Parathyroid adenoma (tissue), 2 donors: ENCODE measurements around the gene ITSN1.

Experiments used
- H2AFZ ChIP-seq: fragments of 300-600 bp; sonication (generic); one replicate; pipeline ENCODE4 v1.7.0; 2017; ENCODE audit warnings: antibody characterized with exemption, mild to moderate bottlenecking
- H3K27ac ChIP-seq: fragments of 300-600 bp; sonication (generic); one replicate; pipeline ENCODE4 v1.7.0; 2017
- H3K27me3 ChIP-seq: fragments of 300-600 bp; sonication (generic); one replicate; pipeline ENCODE4 v1.7.0; 2017; ENCODE audit warnings: low read length; ENCODE audit not compliant: control insufficient read depth, insufficient read depth
- H3K36me3 ChIP-seq: fragments of 300-600 bp; sonication (generic); one replicate; pipeline ENCODE4 v1.7.0; 2017; ENCODE audit warnings: low read length; ENCODE audit not compliant: control insufficient read depth, insufficient read depth
- H3K4me1 ChIP-seq: fragments of 300-600 bp; sonication (generic); one replicate; pipeline ENCODE4 v1.7.0; 2017; ENCODE audit warnings: control low read depth
- H3K4me2 ChIP-seq: fragments of 300-600 bp; sonication (generic); one replicate; pipeline ENCODE4 v1.7.0; 2017; ENCODE audit warnings: low read length
- H3K4me3 ChIP-seq: fragments of 300-600 bp; sonication (generic); one replicate; pipeline ENCODE4 v1.7.0; 2017; ENCODE audit warnings: low read depth, low read length
- H3K79me2 ChIP-seq: fragments of 300-600 bp; sonication (generic); one replicate; pipeline ENCODE4 v1.7.0; 2017; ENCODE audit warnings: control low read depth
- H3K9ac ChIP-seq: fragments of 300-600 bp; sonication (generic); one replicate; pipeline ENCODE4 v1.7.0; 2017; ENCODE audit warnings: mild to moderate bottlenecking
- H3K9me3 ChIP-seq: fragments of 300-600 bp; sonication (generic); one replicate; pipeline ENCODE4 v1.7.0; 2017; ENCODE audit warnings: low read length; ENCODE audit not compliant: control insufficient read depth
- TF ChIP-seq, protein P1 (sequence below): fragments of 300-600 bp; sonication (generic); IDR thresholded peaks from one replicate; pipeline ENCODE4 v1.7.0; 2017; ENCODE audit warnings: antibody characterized with exemption, mild to moderate bottlenecking
- donor health status: primary hyperparathyroidism.

Gene ITSN1

DNA sequence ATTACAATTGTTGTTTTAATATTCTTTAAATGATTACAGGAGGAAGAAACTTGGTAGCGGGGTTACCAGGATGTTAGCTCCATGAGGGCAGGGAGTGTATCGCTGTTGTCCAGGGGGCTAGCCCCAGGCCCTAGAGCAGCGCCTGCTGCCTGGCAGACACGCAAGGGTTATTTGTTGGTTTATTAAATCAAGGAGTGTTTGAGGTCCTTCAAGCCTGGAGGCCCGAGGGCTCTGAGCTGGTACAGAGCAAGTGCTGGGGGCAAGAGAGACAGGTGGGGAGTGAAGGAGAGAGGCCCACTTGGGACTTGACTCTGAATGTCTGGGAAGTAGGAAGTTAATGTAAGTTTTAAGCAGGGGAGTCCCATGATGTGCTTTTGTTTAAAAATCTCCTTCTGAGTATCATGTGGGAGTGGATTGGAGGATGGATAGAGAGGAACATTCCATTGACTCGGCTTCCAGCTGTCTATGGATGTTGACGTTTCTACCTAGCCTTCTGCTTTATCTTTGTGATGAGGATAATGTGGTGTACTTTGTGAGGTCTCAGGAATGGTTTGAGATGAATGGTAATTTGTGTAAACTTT lies 8.7 kb downstream of the ITSN1 start:
- Histone ChIP-seq H3K4me1 (no peaks in the 10 kb centered on the region), H3K9me3 (no peaks in the 10 kb centered on the region), H3K79me2 (peaks cover 25% of the 10 kb centered on the region), H2AFZ (no peak overlapping the region), H3K36me3 (no peaks in the 10 kb centered on the region), H3K9ac (no peak overlapping the region), H3K27ac (no peak overlapping the region), H3K27me3 (no peaks in the 10 kb centered on the region), H3K4me2 (no peak overlapping the region), H3K4me3 (no peak overlapping the region)
- TF ChIP-seq, protein P1, sequence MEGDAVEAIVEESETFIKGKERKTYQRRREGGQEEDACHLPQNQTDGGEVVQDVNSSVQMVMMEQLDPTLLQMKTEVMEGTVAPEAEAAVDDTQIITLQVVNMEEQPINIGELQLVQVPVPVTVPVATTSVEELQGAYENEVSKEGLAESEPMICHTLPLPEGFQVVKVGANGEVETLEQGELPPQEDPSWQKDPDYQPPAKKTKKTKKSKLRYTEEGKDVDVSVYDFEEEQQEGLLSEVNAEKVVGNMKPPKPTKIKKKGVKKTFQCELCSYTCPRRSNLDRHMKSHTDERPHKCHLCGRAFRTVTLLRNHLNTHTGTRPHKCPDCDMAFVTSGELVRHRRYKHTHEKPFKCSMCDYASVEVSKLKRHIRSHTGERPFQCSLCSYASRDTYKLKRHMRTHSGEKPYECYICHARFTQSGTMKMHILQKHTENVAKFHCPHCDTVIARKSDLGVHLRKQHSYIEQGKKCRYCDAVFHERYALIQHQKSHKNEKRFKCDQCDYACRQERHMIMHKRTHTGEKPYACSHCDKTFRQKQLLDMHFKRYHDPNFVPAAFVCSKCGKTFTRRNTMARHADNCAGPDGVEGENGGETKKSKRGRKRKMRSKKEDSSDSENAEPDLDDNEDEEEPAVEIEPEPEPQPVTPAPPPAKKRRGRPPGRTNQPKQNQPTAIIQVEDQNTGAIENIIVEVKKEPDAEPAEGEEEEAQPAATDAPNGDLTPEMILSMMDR: no peak

DNA sequence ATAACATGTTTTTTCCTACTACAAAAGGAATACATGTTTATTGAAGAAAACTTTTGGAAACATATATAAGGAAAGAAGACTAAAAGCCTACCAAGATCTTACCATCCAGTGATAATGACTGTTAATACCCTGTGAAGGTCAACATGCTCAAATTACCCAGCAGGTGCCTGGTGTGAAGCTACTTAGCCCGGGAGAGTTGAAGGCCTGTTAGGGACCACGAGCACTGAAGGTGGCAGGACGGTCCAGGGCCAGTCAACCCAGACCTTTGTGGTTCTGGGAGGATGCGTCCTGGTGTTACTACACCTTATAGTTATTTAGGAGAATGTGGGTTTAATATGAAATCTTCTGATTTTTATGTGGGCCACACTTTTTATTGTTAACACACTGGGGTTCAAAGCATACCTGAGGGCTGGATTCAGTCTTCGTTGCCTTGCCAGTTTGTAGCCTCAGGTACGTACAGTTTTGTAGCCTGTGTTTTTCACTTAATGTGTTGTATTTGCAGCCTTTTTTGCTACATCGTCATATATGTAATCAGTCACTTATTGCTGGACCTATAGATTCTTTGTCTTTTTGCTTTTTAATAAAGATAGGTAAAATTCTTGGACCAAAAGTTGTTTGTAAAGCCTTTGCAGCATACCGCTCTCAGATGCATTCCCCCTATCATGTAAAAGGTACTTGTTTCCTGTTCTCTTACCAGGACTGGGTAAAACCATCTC lies 9.8 kb downstream of the ITSN1 start:
- Histone ChIP-seq H3K4me1 (peaks cover 1% of the 10 kb centered on the region), H3K4me2 (no peak overlapping the region), H3K9ac (no peak overlapping the region), H3K4me3 (peak overlapping the region; percentile 22), H3K36me3 (no peaks in the 10 kb centered on the region), H3K79me2 (peaks cover 20% of the 10 kb centered on the region), H3K9me3 (no peaks in the 10 kb centered on the region), H2AFZ (no peak overlapping the region), H3K27me3 (no peaks in the 10 kb centered on the region), H3K27ac (no peak overlapping the region)
- TF ChIP-seq, protein P1: no peak

DNA sequence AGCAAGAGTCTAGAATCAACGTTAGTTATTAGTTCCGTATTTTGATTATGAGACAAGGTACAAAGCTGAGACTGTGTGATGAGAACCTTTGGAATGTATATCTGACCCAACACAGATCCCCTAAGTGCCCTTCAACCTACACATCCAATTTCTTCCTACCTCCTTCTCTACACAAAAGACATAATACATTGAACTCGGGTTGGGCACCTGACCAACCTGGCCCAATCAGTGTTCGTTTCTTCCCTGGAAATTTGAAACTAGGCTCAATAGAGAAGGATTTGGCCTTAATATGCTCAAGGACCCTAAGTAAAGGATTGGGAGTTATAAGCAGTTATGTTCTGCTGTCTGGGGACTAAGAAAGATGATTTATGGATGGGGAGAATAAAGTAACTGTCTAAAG lies 12.1 kb downstream of the ITSN1 start:
- Histone ChIP-seq H2AFZ (no peak overlapping the region), H3K27me3 (no peaks in the 10 kb centered on the region), H3K4me3 (no peak overlapping the region), H3K4me1 (peaks cover 9% of the 10 kb centered on the region), H3K36me3 (no peaks in the 10 kb centered on the region), H3K27ac (no peak overlapping the region), H3K9me3 (no peaks in the 10 kb centered on the region), H3K4me2 (no peak overlapping the region), H3K79me2 (peaks cover 6% of the 10 kb centered on the region), H3K9ac (no peak overlapping the region)
- TF ChIP-seq, protein P1: no peak

DNA sequence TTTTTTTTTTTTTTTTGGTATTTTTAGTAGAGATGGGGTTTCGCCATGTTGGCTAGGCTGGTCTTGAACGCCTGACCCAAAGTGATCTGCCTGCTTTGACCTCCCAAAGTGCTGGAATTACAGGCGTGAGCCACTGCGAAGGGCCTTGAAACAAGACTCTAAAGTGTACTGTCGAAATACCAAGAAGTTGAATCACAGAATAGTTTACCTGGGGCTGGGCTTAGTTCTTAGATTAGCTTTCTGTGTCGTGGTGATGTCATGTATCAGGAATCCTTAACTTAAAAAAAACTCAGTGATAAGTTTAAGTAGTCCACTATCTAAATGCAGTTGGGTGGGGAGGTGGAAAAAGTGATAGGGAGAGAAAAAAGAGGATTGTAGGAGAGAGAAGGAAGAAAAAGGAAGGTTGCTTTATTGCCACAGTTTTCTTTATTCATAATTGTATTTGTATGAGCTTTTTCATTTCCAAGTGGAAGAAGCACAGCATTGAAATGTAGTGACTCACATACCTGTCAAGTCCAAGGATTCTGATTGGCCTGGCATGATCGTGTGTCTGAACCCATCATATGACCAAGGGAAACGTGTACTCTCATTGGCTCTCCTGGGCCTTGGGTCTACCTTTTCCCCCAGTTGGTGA lies 13.4 kb downstream of the ITSN1 start:
- no peaks in the 10 kb centered on the region for H3K27me3 ChIP-seq
- peaks cover 15% of the 10 kb centered on the region for H3K4me1 ChIP-seq
- no peak overlapping the region for H3K4me3 ChIP-seq
- H3K9me3 ChIP-seq: no peaks in the 10 kb centered on the region
- no peaks in the 10 kb centered on the region for H3K36me3 ChIP-seq
- H3K9ac ChIP-seq: no peak overlapping the region
- no peak overlapping the region for H2AFZ ChIP-seq
- no peak overlapping the region for H3K4me2 ChIP-seq
- H3K79me2 ChIP-seq: peaks cover 6% of the 10 kb centered on the region
- TF ChIP-seq, protein P1: no peak
- no peak overlapping the region for H3K27ac ChIP-seq
